Measurements from ENCODE around the gene TNK2.

DNA sequence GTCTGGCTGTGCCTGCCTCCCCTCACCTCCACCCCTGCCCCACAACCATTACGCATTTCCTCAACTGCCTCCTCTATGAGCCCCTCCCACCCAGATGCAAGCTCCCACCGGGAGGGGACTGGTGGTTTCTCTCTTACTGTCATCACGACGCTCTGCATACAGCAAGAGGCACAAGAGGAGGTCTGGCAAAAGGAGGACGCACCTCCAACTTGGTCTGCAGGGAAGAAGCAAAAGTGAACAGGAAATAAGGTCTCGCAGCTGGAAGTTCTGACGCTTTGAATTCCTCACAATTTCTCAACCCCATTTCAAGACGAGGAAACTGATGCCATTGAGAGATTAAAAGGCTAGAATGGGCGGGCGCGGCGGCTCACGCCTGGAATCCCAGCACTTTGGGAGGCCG lies 54.4 kb downstream of the TNK2 start:
- TF ChIP-seq CTCF (IDR thresholded peaks at IDR 0.05 in 2 of 3, conservative IDR thresholded peaks at IDR 0.05 in 1 of 3; ENCODE audit: borderline replicate concordance in 1 of 3, insufficient read depth in 1 of 3, low read depth in 2 of 3, low read length in 2 of 3) (no peak), EZH2phosphoT487 (IDR thresholded peaks at IDR 0.05; ENCODE audit: borderline replicate concordance) (no peak)

Measured in HCT116 (cell line).